H1 (cell line): ENCODE measurements around the gene CREB3L4. TPM values are rescaled to one million over a fixed set of nuclear protein-coding genes. Genes with fewer than 3 reads are reported as not detected.

ENCODE experiments used
- CEBPB ChIP-seq: IDR thresholded peaks from 2 replicates; pipeline ENCODE4 v1.6.1; 2012; ENCODE audit warnings: low read depth, low read length
- KDM4A ChIP-seq: IDR thresholded peaks from one replicate; pipeline ENCODE4 v1.7.1; 2012; ENCODE audit warnings: low read depth, mild to moderate bottlenecking, moderate library complexity, low read length, inconsistent platforms; ENCODE audit not compliant: severe bottlenecking
- MAX ChIP-seq: IDR thresholded peaks from 2 replicates; pipeline ENCODE4 v1.6.1; 2012; ENCODE audit warnings: inconsistent platforms
- NRF1 ChIP-seq: IDR thresholded peaks from 2 replicates; pipeline ENCODE4 v1.6.1; 2011; ENCODE audit warnings: mild to moderate bottlenecking, low read depth, low read length, improper control_type of control experiment
- TCF12 ChIP-seq: IDR thresholded peaks from 2 replicates; pipeline ENCODE4 v1.6.1; 2011; ENCODE audit warnings: low read depth, mild to moderate bottlenecking, low read length
- YY1 ChIP-seq: IDR thresholded peaks from 2 replicates; pipeline ENCODE4 v1.6.1; 2011; ENCODE audit warnings: low read depth, mild to moderate bottlenecking, low read length
- polyA plus RNA-seq, 7 experiments: library from polyadenylated mRNA; depleted of rRNA in 3 of 7; stranded (reverse) in 5 of 7; unstranded in 2 of 7; fragments of >200 nt in 5 of 7; fragments of 200-250 nt in 2 of 7; gene quantifications; 1 replicate in 5 of 7; 2 replicates in 1 of 7; 4 replicates in 1 of 7; pipeline versions ENCODE4 v1.2.1 to v1.2.3, GENCODE V29; 2011 to 2013; ENCODE audit warnings: missing spikeins in 2 of 7, mixed read lengths in 2 of 7
- total RNA-seq: library from RNA; stranded (reverse); fragmentation: NEBNext Ultra II Directional; extraction: Animal tissue kit (Norgen Biotek cat#: 25700); gene quantifications from 2 replicates; pipeline ENCODE4 v1.2.1, GENCODE V29; 2021

Gene CREB3L4
- total and polyA plus RNA-seq, 2 of the 8 experiments (the other 6 are each of a cell fraction or from before 2014, with no cell fraction given), result 34.4 to 54.0 TPM

GRCh38 chr1:153967107-153967999 lies at the start of gene CREB3L4 (continued):
- peak; percentile 93 for TF ChIP-seq MAX
- TF ChIP-seq YY1, result peak; percentile 83; the same call in 1 of the 2 replicates
- TF ChIP-seq NRF1, result no peak
- no peak for TF ChIP-seq TCF12
- peak; percentile 74 for TF ChIP-seq KDM4A
- TF ChIP-seq CEBPB, result no peak
